H1 (cell line): ENCODE measurements around the gene IL4.

Experiments used
- MAX ChIP-seq: IDR thresholded peaks from 2 replicates; pipeline ENCODE4 v1.6.1; 2012; ENCODE audit warnings: inconsistent platforms
- POLR2A ChIP-seq, 2 experiments: IDR thresholded peaks; 1 replicate in 1 of 2; 2 replicates in 1 of 2; pipeline ENCODE4 v1.6.1; 2011; ENCODE audit warnings: low read depth in 2 of 2, low read length in 2 of 2, mild to moderate bottlenecking in 2 of 2; ENCODE audit errors: control extremely low read depth in 1 of 2

- TF ChIP-seq MAX (no peak), POLR2A (IDR thresholded peaks at IDR 0.05; ENCODE audit: control extremely low read depth in 1 of 2, low read depth in 2 of 2, low read length in 2 of 2) (no peak)
These were observed 9.0 kb upstream of the IL4 start for GRCh38 chr5:132664696-132665209.
